NCI-H510A treated with DMSO at 0.1 percent for 48 hours (cell line): Measurements from ENCODE around the gene AKAP17A.

Experiments used
- DNase-seq: peaks from one replicate; lab custom pipeline; 2025; lab: John Stamatoyannopoulos, UW

Gene AKAP17A

DNA sequence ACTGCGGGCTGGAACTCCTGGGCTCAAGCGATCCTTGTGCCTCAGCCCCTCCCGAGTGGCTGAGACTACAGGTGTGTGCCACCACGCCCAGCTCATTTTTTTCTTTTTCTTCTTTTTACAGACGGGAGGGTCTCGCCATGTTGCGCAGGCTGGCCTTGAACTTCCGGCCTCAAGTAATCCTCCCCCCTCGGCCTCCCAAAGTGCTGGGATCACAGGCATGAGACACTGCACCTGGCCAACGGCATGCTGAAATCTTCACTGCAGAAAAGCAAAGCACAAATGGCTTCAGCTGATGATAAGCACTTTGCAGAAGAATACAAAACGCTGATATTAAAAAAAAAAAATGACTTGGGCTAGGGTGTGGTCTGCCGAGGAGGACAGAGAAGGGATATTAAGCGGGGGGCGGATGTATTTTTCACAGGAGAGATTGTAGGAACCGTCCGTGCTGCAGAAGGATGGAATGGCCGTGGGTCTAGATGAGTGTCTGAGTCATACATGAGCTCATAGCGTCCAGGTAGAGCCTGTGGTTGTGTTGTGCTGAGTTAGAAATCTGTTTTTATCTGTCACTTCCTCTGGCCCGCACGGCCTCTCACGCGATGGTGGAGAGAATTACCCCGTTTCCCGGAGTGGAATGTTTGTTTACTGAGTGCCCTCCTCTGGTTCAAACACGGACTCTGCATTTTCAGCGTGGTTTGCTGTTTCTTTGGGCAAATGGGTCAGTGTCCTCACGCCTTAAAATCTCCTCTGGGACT is 8.5 kb upstream of the AKAP17A start:
- no peak for DNase-seq

DNA sequence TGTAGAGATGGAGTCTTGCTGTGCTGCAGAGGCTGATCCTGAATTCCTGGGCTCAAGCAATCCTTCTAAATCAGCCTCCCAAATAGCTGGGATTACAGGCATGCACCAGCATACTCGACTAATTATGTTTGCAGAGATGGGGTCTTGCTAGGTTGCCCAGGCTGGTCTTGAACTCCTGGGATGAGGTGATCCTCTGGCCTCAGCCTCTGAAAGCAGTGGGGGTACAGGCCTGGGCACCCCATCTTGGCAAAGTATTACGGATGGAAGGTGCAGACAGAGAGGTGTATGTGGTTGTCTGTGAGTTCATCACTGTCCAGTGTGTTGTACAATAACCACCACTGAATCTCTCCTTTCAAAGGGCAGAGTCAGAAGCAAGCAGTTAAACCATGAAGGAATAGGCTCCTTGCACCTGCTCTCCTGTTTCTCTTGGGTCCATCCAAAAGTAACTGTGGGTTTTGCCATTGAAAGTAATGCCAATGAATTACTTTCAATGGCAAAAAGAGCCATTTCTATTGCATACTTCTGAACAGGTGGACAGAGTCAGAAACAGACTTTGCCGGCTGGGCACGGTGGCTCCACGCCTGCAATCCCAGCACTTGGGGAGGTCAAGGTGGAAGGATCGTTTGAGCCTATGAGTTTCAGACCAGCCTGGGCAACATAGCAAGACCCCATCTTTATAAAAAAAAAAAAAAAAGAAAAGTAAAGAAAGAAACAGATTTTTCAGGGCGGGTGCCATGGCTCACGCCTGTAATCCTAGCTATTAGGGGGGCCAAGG is 7.0 kb upstream of the AKAP17A start:
- no peak for DNase-seq

DNA sequence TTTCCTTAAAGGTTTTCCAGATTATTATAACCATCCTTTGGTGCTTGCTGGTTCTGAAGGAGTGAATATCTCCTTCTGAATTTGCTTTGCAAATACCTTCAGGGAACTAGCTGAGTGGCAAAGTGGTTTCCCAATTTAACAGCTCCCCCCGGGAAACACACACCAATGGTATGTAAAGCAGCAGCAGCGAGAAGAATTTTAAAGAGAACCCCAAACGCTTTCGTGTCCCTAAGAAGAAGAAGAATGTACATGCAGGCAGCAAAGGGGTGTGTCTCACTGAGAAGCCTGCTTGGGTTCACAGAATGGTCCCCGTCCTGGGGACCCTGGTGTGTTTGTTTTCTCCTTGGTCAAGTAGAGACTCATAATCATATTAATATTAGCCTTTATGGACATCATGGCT is 4.2 kb upstream of the AKAP17A start:
- DNase-seq, result no peak

DNA sequence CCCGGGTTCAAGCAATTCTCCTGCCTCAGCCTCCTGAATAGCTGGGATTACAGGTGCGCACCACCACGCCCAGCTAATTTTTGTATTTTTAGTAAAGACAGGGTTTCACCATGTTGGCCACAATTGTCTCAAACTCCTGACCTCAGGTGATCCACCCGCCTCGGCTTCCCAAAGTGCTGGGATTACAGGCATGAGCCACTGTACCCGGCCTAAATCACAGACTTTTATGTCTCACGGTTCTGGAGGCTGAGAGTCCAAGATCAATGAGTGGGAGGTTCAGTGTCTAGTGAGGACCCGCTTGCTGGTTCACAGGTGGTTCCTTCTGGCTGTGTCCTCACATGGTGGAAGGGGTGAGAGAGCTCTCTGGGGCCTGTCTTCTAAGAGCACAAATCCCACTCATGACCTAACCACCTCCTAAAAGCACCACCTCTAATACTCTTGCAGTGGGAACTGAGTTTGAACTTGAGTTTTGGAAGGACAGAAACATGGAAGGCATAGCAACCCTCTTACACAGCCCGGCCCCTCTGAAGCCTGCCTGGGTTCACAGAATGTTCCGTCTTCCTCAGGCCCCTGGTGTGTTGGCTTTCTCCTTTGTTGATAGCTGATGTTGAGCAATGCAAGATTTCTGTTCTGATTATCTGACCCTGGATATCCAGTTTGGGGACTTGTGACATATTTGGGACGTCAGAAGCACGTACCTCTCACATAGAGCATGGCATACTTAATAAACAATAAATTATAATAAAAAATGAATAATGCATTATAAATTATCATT is 1.9 kb upstream of the AKAP17A start:
- DNase-seq, result no peak

DNA sequence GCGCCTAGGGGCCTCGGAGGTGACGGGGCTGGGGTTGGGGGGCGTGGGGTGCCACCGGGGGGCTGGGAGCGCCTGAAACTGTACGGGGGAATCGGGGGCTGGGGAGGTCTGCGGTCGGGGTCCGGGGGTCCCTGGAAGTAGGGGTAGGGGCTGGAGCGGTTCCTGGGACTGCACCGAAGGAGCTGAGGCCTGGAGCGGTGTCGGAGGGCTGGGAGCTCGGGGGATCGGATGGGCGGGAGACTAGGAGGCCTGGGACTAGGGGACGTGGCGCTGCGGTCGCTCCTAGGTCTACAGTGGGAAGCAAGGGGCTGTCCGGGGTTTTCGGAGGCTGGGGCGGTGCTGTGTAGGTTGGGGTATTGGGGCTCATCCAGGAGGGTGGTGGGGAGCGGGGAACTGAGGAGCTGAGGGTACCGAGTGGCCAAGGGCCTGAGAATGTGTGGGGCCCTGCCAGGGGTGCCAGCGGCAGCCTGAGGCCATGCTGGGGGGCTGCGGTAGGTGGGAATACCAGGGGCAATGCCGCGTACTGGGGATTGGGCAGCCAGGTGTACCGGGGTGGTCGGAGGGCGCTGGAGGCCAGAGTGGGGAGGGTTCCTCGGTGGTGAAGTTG is 562 bp downstream of the AKAP17A start:
- DNase-seq, result no peak

DNA sequence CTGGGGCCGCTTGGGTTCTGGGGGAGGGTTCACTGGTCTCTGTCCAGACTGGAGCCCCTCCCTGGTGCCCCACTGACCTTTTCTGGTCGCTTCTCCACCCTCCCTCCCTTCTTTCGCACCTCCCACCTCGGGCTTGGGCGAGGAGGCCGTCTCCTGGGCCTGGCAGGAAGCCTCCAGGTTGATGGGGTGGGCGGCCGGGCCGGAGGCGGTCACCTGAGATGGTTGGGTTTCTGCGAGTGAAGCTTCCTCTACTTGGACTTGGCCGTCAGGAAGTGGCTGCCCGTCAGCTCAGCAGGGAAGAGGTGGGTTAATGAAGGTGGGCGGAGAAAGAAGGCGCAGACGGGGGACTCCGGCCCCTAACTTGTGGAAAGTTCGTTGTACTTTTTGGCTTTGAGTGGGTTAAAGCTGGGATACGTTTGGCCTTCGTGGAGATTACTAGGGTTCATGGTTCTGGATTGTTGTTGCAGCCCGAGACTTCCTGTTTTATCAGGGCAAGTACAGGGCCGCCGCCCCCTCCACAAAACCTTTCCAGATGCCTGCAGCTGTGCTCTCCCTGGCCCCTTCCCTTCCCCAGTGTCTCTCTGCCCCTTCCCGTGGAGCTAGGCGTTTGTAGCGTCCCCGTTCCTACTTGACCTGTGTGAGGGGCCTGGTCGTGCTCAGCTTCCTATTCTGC is 1.2 kb downstream of the AKAP17A start:
- DNase-seq, result no peak

DNA sequence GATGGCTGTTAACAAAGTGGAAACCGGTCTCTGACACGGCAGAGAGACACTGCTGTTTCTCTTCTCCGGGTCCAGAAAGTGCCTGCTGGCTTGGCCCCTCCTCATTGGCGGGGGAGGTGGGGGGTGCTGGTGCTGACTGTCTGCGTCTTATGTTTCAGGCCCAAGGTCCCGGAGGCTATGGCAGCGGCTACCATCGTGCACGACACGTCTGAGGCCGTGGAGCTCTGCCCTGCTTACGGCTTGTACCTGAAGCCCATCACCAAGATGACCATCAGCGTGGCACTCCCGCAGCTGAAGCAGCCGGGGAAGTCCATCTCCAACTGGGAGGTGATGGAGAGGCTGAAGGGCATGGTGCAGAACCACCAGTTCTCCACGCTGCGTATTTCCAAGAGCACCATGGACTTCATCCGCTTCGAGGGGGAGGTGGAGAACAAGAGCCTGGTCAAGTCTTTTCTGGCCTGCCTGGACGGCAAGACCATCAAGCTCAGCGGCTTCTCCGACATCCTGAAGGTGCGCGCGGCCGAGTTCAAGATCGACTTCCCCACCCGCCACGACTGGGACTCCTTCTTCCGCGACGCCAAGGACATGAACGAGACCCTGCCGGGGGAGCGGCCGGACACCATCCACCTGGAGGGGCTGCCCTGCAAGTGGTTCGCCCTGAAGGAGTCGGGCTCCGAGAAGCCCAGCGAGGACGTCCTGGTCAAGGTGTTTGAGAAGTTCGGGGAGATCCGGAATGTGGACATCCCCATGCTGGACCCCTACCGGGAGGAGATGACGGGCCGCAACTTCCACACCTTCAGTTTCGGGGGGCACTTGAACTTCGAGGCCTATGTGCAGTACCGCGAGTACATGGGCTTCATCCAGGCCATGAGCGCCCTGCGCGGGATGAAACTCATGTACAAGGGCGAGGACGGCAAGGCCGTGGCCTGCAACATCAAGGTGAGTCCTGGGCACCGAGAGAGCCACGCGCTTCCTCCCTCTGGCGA is 2.2 kb downstream of the AKAP17A start:
- no peak for DNase-seq

DNA sequence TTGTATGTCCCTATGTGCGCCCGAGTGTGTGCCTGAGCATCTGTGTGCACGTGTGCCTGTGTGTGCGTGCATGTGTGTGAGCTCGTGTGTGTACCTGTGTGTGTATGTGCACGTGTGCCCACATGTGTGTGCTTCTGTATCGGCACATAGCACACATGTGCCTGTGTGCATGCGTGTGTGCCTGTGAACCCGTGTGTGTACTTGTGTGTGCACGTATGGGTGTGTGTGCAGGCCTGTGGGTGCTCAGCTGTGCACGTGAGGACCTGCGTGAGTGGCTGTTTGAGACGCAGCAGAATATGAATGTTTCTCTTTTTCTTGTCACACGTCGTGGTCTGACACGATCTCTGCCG is 4.3 kb downstream of the AKAP17A start:
- DNase-seq, result no peak

DNA sequence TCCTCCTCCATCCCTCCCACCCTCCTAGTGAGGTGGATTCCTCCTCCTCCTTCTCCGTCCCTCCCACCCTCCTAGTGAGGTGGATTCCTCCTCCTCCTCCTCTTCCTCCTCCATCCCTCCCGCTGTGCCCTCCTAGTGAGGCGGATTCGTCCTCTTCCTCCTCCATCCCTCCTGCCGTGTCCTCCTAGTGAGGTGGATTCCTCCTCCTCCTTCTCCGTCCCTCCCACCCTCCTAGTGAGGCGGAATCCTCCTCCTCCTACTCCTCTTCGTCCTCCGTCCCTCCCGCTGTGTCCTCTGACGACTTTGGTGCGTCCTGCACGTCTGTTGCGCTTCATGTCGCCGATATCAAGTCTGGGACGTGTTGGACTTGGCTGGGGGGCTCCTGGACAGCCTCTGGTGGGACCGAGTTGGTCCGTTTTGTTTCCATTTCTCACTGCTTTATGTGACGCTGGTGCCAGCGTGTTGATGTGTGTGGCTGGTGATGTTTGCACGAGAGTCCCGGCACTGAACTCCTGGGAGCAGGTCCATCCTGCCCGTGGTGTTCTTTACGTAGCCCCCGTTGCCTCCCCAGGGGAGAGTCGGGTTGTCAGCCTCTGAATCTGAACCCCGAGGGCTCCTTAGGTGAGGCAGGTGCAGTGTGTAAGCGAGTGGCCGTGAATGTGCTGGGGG is 5.4 kb downstream of the AKAP17A start:
- no peak for DNase-seq

DNA sequence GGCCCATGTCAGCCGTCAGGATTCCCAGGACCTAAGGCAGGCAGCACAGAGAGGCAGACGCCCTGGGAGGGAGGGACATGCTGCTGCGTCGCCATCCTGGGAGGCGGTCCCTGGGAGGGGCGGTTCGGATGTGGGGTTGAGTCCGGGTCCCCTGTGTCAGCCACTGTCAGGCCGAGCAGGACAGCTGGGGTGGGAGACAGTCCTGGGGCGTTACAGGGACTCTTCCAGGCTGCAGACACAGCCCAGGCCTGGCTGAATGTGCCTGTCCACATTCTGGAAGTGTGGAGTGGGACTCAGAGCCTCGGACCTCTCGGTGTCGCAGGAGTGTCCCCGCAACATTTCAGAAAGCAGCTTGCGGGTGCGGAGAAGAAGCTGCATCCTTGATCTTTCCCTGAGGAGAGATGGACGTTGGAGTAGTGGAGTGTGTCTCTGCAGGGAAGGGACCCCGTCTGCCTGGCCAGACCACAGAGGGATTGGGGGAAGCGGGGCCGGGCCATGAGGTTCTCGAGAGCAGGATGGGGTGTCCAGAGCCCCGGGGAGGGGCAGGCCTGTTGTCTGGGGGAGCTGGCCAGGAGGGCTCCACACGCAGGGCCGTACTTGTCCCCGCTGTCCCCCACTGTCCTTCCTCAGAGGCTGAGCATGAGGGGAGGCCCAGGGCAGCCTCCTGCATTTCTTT is 6.1 kb downstream of the AKAP17A start:
- no peak for DNase-seq

DNA sequence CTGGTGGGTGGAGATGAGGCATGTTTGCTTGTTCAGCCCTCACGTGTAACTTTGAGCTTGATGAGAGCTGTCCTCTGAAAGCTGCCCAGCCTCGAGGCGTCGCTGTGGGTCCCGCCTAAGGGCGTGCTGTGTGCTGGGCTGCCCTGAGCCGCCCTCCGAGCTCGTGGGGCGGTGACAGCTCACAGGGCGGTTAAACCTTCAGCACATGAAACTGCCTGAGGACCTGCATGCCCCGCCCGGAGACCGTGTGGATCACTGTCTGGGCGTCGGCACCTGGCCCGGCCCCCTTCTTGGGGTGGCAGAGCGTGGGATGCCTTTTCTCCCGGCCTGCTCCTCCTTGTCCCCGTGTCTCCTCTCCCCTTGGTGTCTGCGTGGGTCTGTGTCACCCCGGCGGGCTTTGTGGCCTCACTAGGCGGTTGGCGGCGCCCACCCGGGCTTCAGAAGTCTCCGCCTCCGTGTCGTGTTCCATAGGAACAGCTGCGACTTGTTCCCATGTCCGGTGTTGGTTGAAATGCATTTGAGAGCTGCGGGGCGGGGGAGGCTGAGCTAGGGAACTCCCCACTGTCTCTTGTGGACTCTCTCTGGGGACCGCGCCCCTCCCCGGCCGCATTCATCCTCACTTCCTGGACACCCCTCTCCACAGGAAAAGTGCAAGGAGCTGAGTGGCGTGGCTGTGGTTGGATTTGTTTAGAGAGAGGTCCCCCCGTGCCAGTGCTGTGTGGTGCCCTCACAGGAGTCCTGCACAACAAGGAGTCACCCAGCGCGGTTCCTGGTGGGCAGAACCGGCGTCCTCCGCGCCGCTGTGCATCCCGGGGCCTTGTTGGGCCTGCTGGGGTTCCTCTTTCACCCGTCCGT is 6.8 kb downstream of the AKAP17A start:
- no peak for DNase-seq

DNA sequence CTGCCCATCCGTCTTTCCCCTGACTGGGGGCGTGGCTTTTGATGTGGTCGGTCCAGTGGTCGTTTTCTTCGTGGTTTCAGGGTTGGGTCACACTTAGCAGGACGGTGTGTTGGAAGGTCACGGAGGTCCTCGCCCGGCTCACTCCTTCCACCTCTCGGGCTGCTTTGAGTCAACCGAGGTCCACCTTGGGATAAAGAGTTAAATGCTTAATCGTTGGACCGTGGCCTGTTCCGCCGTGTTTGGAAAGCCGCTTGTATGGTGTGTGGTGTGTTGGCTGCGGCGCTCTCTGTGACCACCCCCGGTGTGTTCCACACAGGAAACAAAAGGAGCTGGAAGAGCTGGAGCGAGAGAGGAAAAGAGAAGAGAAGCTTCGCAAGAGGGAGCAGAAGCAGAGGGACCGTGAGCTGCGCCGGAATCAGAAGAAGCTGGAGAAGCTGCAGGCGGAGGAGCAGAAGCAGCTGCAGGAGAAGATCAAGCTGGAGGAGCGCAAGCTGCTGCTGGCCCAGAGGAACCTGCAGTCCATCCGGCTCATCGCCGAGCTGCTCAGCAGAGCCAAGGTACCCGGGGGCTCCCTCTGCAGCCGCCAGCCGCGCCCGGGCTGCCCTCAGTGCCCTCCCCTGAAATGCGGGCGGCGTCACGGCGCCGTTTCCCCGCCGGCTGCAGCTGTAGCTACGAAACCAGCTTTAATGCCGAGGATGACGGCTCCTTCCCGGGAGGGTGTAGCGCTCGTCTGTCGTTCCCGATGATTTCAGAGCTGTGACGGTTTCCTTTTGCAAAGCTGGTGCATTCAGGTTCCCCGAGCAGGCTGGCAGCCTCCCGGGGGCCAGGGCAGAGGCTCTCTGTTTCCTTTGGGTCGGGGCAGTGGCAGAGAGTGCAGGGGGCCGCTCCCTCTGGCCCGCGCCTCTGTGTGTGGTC is 7.7 kb downstream of the AKAP17A start:
- DNase-seq, result no peak

DNA sequence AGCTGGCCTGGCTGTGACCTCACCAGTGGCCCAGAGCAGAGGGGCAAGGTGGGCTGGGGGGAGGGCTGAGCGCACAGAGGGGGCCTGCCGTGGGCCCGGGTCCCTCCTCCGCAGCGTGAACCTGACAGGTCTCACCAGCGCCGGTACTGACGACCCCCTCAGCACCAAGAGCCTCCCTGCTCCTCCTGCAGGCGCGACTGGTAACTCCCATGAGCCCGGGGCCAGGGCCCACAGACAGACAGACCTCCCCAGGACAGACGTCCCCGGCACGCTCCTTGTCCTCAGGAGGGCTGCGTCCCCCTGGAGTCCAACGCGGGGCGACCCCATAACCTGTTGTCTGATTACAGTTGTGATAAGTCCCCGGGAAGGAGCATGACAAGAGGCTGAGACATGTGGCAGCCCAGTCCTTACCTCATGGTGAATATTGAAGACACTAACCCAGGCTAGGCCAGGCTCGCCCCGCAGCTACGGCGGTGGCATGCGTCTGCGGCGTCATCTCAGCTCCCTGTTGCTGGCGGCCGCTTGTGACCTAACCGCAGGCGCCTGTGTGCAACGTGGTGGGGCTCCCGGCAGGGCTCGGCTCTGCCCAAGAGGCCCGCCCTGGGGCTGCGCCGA is 8.5 kb downstream of the AKAP17A start:
- no peak for DNase-seq

DNA sequence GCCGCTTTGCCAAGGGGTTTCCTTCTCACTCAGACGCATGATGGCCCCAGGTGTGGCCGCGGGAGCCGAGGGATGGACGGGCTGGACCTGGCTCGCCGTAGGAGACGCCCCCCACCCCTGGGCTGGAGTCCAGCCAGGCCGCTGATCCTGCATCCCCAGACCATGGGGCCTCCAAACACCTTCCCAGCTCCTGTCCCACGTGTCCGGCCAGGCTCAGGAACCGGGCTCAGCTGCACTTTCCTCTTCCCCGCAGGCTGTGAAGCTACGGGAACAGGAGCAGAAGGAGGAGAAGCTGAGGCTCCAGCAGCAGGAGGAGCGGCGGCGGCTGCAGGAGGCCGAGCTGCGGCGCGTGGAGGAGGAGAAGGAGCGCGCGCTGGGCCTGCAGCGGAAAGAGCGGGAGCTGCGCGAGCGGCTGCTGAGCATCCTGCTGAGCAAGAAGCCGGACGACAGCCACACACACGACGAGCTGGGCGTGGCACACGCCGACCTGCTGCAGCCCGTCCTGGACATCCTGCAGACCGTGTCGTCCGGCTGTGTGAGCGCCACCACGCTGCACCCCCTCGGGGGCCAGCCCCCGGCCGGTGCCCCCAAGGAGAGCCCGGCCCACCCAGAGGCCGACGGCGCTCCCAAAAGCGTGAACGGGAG is 9.1 kb downstream of the AKAP17A start:
- DNase-seq, result no peak

DNA sequence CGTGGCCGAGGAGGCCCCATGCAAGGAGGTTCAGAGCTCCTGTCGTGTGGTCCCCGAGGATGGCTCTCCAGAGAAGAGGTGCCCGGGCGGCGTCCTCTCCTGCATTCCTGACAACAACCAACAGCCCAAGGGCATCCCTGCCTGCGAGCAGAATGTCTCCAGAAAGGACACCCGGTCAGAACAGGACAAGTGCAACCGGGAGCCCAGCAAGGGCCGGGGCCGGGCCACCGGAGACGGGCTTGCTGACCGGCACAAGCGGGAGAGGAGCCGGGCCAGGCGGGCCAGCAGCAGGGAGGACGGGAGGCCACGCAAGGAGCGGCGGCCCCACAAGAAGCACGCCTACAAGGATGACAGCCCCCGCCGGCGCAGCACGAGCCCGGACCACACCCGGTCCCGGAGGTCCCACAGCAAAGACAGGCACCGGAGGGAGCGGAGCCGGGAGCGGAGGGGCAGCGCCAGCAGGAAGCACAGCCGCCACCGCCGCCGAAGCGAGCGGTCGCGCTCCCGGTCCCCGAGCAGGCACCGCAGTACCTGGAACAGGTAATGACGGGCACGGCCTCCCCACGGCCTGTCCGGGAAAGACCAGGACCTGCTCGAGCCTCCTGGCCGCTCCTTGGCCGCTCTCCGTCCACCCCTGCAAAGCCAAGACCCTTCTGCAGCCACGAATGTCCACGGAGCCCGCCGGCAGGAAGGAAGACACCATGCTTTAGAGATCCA is 9.8 kb downstream of the AKAP17A start:
- DNase-seq, result no peak

DNA sequence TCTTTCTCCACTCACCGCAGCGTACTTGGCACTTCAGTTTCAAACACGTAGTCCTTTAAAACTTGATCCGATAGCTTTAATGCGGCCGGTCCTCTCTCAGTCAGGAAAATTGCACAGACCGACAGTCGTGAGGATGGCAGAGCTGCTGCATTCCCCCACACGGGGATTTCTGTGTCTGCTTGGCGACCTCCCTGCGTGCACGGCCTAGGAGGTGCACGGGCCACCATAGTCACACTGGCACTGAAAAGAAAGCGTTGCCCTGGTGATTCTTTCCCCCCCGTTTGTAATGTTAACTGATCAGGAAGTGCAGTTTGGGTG is 10.3 kb downstream of the AKAP17A start:
- DNase-seq, result no peak
